DND-41 (cell line): ENCODE data around the gene CAND1.
A peak's percentile ranks its signal among the peaks of the same experiment; 100 is the strongest.

Source experiments
- ATAC-seq: fragments of 200-7000 bp; cut with Tn5 transposase; 3 replicates; pipeline ENCODE4 v1.9.1; 2021; ENCODE audit warnings: low read depth; ENCODE audit not compliant: insufficient read depth
- DNase-seq: peaks from one replicate; pipeline ENCODE4 v3.0.0-alpha.2; 2020
- H2AFZ ChIP-seq: 2 replicates; pipeline ENCODE4 v1.6.0; 2012; ENCODE audit warnings: low read depth, low read length
- H3K27ac ChIP-seq: 2 replicates; pipeline ENCODE4 v1.5.1; 2012; ENCODE audit warnings: low read length, inconsistent platforms
- H3K27me3 ChIP-seq: fragments of 200-600 bp; sonication (generic); 2 replicates; pipeline ENCODE4 v1.6.0; 2012; ENCODE audit warnings: low read length, mild to moderate bottlenecking, inconsistent platforms; ENCODE audit not compliant: insufficient read depth, poor library complexity
- H3K36me3 ChIP-seq: 2 replicates; pipeline ENCODE4 v1.5.1; 2012; ENCODE audit warnings: low read length, inconsistent platforms; ENCODE audit not compliant: insufficient read depth
- H3K4me1 ChIP-seq: 2 replicates; pipeline ENCODE4 v1.5.1; 2012; ENCODE audit warnings: mild to moderate bottlenecking, low read length; ENCODE audit not compliant: insufficient read depth
- H3K4me2 ChIP-seq: 2 replicates; pipeline ENCODE4 v1.6.0; 2012; ENCODE audit warnings: mild to moderate bottlenecking, moderate library complexity, low read length, inconsistent platforms; ENCODE audit not compliant: insufficient read depth
- H3K4me3 ChIP-seq, 2 experiments: fragments of 200-600 bp in 1 of 2; shearing (Covaris generic) in 1 of 2; 2 replicates each; pipeline ENCODE4 v1.5.1; 2012 to 2016; ENCODE audit warnings: inconsistent platforms in 2 of 2, low read length in 2 of 2, mild to moderate bottlenecking in 2 of 2, low read depth in 1 of 2, moderate library complexity in 1 of 2
- H3K79me2 ChIP-seq: 2 replicates; pipeline ENCODE4 v1.6.0; 2012; ENCODE audit warnings: low read length, inconsistent platforms; ENCODE audit not compliant: insufficient read depth
- H3K9ac ChIP-seq: 2 replicates; pipeline ENCODE4 v1.6.0; 2012; ENCODE audit warnings: low read depth, mild to moderate bottlenecking, inconsistent platforms, low read length, moderate library complexity
- H3K9me3 ChIP-seq: 2 replicates; pipeline ENCODE4 v1.5.1; 2012; ENCODE audit warnings: low read length, moderate library complexity, mild to moderate bottlenecking, inconsistent platforms; ENCODE audit not compliant: insufficient read depth, severe bottlenecking
- H4K20me1 ChIP-seq: 2 replicates; pipeline ENCODE4 v1.6.0; 2012; ENCODE audit warnings: low read length; ENCODE audit not compliant: insufficient read depth
- EZH2 ChIP-seq: IDR thresholded peaks from 3 replicates; pipeline ENCODE4 v1.6.1; 2012; ENCODE audit warnings: borderline replicate concordance, low read depth, mild to moderate bottlenecking, moderate library complexity, low read length, inconsistent platforms; ENCODE audit not compliant: severe bottlenecking
- TF ChIP-seq, protein P1 (sequence below): IDR thresholded peaks from 2 replicates; pipeline ENCODE4 v1.5.1; 2012; ENCODE audit warnings: borderline replicate concordance, low read length, moderate library complexity, mild to moderate bottlenecking; ENCODE audit not compliant: poor library complexity, severe bottlenecking; ENCODE audit errors: extremely low read depth

Gene CAND1

DNA sequence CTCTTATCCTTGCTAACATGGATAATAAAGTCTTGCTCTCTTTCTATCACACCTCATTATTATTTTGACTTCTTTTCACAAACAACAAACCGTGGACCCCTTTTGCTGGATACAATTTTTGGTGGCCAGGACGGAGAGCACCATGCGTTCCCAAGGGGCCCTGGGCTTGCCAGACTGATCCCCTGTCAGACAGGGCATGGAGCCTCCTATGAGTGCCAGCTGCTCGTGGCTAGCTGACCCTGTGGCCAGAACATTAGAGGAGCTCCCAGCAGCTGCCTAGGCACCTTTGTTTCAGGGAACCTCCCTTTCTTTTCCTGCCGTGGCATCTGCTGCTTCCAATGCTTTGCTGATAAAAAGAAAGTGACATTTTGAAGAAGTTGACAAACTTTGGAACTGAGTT lies 12.5 kb upstream of the CAND1 start:
- H3K4me2 ChIP-seq: no peak overlapping the region
- no peaks in the 10 kb centered on the region for H4K20me1 ChIP-seq
- H3K4me3 ChIP-seq: no peak overlapping the region
- H3K4me1 ChIP-seq: no peaks in the 10 kb centered on the region
- no peak overlapping the region; the same call in 1 of the 2 replicates for H2AFZ ChIP-seq
- no peak for DNase-seq
- H3K79me2 ChIP-seq: no peaks in the 10 kb centered on the region
- H3K27ac ChIP-seq: no peak overlapping the region
- H3K36me3 ChIP-seq: no peaks in the 10 kb centered on the region
- H3K27me3 ChIP-seq: no peaks in the 10 kb centered on the region
- H3K9ac ChIP-seq: no peak overlapping the region
- ATAC-seq: no peak
- H3K9me3 ChIP-seq: no peaks in the 10 kb centered on the region
- TF ChIP-seq, protein P1, sequence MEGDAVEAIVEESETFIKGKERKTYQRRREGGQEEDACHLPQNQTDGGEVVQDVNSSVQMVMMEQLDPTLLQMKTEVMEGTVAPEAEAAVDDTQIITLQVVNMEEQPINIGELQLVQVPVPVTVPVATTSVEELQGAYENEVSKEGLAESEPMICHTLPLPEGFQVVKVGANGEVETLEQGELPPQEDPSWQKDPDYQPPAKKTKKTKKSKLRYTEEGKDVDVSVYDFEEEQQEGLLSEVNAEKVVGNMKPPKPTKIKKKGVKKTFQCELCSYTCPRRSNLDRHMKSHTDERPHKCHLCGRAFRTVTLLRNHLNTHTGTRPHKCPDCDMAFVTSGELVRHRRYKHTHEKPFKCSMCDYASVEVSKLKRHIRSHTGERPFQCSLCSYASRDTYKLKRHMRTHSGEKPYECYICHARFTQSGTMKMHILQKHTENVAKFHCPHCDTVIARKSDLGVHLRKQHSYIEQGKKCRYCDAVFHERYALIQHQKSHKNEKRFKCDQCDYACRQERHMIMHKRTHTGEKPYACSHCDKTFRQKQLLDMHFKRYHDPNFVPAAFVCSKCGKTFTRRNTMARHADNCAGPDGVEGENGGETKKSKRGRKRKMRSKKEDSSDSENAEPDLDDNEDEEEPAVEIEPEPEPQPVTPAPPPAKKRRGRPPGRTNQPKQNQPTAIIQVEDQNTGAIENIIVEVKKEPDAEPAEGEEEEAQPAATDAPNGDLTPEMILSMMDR: no peak
- no peak for TF ChIP-seq EZH2

DNA sequence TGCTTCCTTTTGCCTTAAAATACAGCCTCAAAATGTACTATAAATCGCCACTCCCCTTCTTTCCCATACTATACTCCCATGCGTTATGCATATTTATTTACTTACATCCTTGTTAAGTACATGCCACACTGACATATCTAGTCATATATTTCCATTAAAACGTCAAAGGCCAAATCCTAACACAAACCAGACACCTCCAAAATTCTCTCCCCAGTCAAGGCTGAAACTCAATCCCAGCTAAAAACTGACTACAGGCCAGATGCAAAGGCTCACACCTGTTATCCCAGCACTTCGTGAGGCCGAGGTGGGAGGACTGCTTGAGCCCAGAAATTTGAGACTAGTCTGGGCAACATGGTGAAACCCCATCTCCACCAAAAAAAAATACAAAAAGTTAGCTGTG lies 5.7 kb upstream of the CAND1 start:
- no peak for ATAC-seq

DNA sequence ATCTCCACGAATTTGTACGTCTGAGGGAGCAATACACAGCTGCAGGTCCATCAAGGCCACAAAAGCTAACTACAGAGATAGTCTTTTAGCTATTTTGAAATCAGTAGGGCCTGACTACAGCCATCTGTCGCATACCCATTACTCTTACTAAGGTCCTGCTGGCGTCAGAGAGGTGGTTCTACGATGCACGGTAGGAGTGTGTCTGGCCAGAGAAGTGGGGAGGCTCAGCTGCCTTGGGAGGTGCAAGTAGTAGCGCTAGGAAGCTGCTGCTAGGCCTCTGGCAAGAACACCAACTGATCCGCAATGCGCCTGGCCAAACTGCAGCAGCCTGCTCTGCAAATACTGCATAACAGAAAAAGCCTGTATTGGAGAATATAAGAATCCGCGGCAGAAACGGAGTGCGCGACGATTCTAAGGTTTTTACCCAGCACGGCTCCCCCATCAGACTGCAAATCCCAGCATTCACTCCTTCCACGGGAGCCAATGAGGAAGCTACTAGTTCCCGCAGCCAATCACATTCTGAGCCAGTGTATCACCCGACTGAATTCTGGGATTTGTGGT lies 743 bp upstream of the CAND1 start:
- Histone ChIP-seq H3K27me3 (no peaks in the 10 kb centered on the region), H3K4me1 (peaks cover 32% of the 10 kb centered on the region), H3K27ac (peak overlapping the region; percentile 98), H3K4me3 (peak overlapping the region; percentile 75 to 95), H2AFZ (peak overlapping the region; percentile 85), H3K79me2 (peaks cover 50% of the 10 kb centered on the region), H3K36me3 (peaks cover 11% of the 10 kb centered on the region), H4K20me1 (peaks cover 33% of the 10 kb centered on the region; the same call in 1 of the 2 replicates), H3K9ac (peak overlapping the region; percentile 98), H3K4me2 (peak overlapping the region; percentile 81), H3K9me3 (no peaks in the 10 kb centered on the region)
- ATAC-seq: peak; percentile 84
- DNase-seq: peak; percentile 91
- TF ChIP-seq, protein P1: no peak
- no peak for TF ChIP-seq EZH2

More for the DNA sequence above, 5.7 kb upstream of the CAND1 start:
- no peaks in the 10 kb centered on the region for H3K36me3 ChIP-seq
- DNase-seq: no peak
- peaks cover 7% of the 10 kb centered on the region for H3K79me2 ChIP-seq
- no peak overlapping the region for H3K9ac ChIP-seq
- H3K4me2 ChIP-seq: no peak overlapping the region
- no peaks in the 10 kb centered on the region for H3K27me3 ChIP-seq
- no peak for TF ChIP-seq EZH2
- TF ChIP-seq, protein P1: no peak
- no peak overlapping the region for H3K27ac ChIP-seq
- no peak overlapping the region for H2AFZ ChIP-seq
- H3K4me3 ChIP-seq: no peak overlapping the region
- no peaks in the 10 kb centered on the region for H4K20me1 ChIP-seq
- H3K9me3 ChIP-seq: no peaks in the 10 kb centered on the region
- H3K4me1 ChIP-seq: peaks cover 7% of the 10 kb centered on the region; the same call in 1 of the 2 replicates
